Measurements from ENCODE around the gene JARID2.

Gene JARID2

GRCh38 chr6:15335385-15335784 lies 89.5 kb downstream of the JARID2 start:
- no peak for TF ChIP-seq EZH2phosphoT487 (conservative IDR thresholded peaks at IDR 0.05; ENCODE audit: low read length)
- TF ChIP-seq CTCF (IDR thresholded peaks at IDR 0.05; ENCODE audit: insufficient read depth, low read length, poor library complexity, severe bottlenecking) = no peak
- no peaks in the 10 kb centered on the region for H3K79me2 ChIP-seq (ENCODE audit: insufficient read depth, low read length)
- H3K36me3 ChIP-seq (ENCODE audit: low read length) = no peaks in the 10 kb centered on the region
- H3K27ac ChIP-seq (ENCODE audit: low read depth, low read length) = no peak overlapping the region
- no peaks in the 10 kb centered on the region for H3F3A ChIP-seq (ENCODE audit: insufficient read depth)
- no peak overlapping the region for H2AFZ ChIP-seq (ENCODE audit: low read depth, low read length, severe bottlenecking)
- no peaks in the 10 kb centered on the region for H3K9me3 ChIP-seq (ENCODE audit: insufficient read depth, low read length)
- no peak overlapping the region for H3K9ac ChIP-seq (ENCODE audit: low read length)
- peaks cover 14% of the 10 kb centered on the region; the same call in 1 of the 2 replicates for H4K20me1 ChIP-seq (ENCODE audit: low read depth, low read length)
- H3K4me2 ChIP-seq (ENCODE audit: low read depth, low read length, poor library complexity, severe bottlenecking) = no peak overlapping the region
- H3K9me2 ChIP-seq (replicated peaks; ENCODE audit: insufficient read depth, low read length) = no peaks in the 10 kb centered on the region
- H3K4me3 ChIP-seq (ENCODE audit: insufficient read depth, low read length, poor library complexity, severe bottlenecking) = no peak overlapping the region
- no peaks in the 10 kb centered on the region for H3K27me3 ChIP-seq (ENCODE audit: low read length)

- no peaks in the 10 kb centered on the region for H3K36me3 ChIP-seq (ENCODE audit: low read length)
- no peaks in the 10 kb centered on the region for H3F3A ChIP-seq (ENCODE audit: insufficient read depth)
- no peak for TF ChIP-seq EZH2phosphoT487 (conservative IDR thresholded peaks at IDR 0.05; ENCODE audit: low read length)
- no peak for TF ChIP-seq CTCF (IDR thresholded peaks at IDR 0.05; ENCODE audit: insufficient read depth, low read length, poor library complexity, severe bottlenecking)
- H3K4me3 ChIP-seq (ENCODE audit: insufficient read depth, low read length, poor library complexity, severe bottlenecking) = no peak overlapping the region
- H3K27me3 ChIP-seq (ENCODE audit: low read length) = no peaks in the 10 kb centered on the region
- H3K79me2 ChIP-seq (ENCODE audit: insufficient read depth, low read length) = no peaks in the 10 kb centered on the region
- H3K9me2 ChIP-seq (replicated peaks; ENCODE audit: insufficient read depth, low read length) = no peaks in the 10 kb centered on the region
- peaks cover 10% of the 10 kb centered on the region; the same call in 1 of the 2 replicates for H4K20me1 ChIP-seq (ENCODE audit: low read depth, low read length)
- H3K27ac ChIP-seq (ENCODE audit: low read depth, low read length) = no peak overlapping the region
- H2AFZ ChIP-seq (ENCODE audit: low read depth, low read length, severe bottlenecking) = no peak overlapping the region
- no peaks in the 10 kb centered on the region for H3K9me3 ChIP-seq (ENCODE audit: insufficient read depth, low read length)
- no peak overlapping the region for H3K4me2 ChIP-seq (ENCODE audit: low read depth, low read length, poor library complexity, severe bottlenecking)
- no peak overlapping the region for H3K9ac ChIP-seq (ENCODE audit: low read length)
These were observed 90.0 kb downstream of the JARID2 start for GRCh38 chr6:15335916-15336315.

- no peak overlapping the region for H3K27ac ChIP-seq (ENCODE audit: low read depth, low read length)
- no peak overlapping the region for H3K4me2 ChIP-seq (ENCODE audit: low read depth, low read length, poor library complexity, severe bottlenecking)
- H4K20me1 ChIP-seq (ENCODE audit: low read depth, low read length) = peaks cover 10% of the 10 kb centered on the region; the same call in 1 of the 2 replicates
- H3K9me2 ChIP-seq (replicated peaks; ENCODE audit: insufficient read depth, low read length) = no peaks in the 10 kb centered on the region
- TF ChIP-seq EZH2phosphoT487 (conservative IDR thresholded peaks at IDR 0.05; ENCODE audit: low read length) (no peak), CTCF (IDR thresholded peaks at IDR 0.05; ENCODE audit: insufficient read depth, low read length, poor library complexity, severe bottlenecking) (no peak)
- H3K79me2 ChIP-seq (ENCODE audit: insufficient read depth, low read length) = no peaks in the 10 kb centered on the region
- H3K36me3 ChIP-seq (ENCODE audit: low read length) = no peaks in the 10 kb centered on the region
- H3K4me3 ChIP-seq (ENCODE audit: insufficient read depth, low read length, poor library complexity, severe bottlenecking) = no peak overlapping the region
- no peaks in the 10 kb centered on the region for H3K27me3 ChIP-seq (ENCODE audit: low read length)
- no peak overlapping the region for H2AFZ ChIP-seq (ENCODE audit: low read depth, low read length, severe bottlenecking)
- H3K9me3 ChIP-seq (ENCODE audit: insufficient read depth, low read length) = no peaks in the 10 kb centered on the region
- H3K9ac ChIP-seq (ENCODE audit: low read length) = no peak overlapping the region
- H3F3A ChIP-seq (ENCODE audit: insufficient read depth) = no peaks in the 10 kb centered on the region
These were observed 91.2 kb downstream of the JARID2 start for GRCh38 chr6:15336900-15337560.

All from SU-DHL-6 (cell line).